HG03045 (cell line): ENCODE data around the gene CAB39.
A peak's percentile ranks its signal among the peaks of the same experiment; 100 is the strongest.

Experiments
- ATAC-seq: cut with Tn5 transposase; IDR thresholded peaks from one replicate; pipeline ENCODE4 v1.9.1; 2021; ENCODE audit warnings: mild to moderate bottlenecking, moderate library complexity; ENCODE audit not compliant: unreplicated experiment

The CAB39 gene

DNA sequence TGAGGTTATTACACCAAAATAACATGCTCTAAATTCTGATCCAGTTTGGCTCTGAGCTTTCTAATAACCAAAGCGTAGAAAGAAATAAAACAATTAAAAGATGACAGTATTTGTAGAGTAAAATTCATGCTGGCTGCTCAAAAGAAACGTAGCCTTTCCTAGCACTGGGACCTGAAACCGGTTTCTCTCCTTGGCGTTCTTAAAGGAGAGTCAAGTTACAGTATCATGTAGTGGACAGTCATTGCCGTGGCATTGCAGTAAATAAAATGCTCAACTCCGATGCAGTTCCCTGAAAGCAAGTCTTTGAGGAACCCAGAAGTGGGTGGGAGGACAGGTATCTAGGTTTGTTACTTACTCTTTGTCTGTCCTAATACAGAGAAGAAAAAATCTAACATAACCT, 99.4 kb downstream of the CAB39 start:
- no peak for ATAC-seq

DNA sequence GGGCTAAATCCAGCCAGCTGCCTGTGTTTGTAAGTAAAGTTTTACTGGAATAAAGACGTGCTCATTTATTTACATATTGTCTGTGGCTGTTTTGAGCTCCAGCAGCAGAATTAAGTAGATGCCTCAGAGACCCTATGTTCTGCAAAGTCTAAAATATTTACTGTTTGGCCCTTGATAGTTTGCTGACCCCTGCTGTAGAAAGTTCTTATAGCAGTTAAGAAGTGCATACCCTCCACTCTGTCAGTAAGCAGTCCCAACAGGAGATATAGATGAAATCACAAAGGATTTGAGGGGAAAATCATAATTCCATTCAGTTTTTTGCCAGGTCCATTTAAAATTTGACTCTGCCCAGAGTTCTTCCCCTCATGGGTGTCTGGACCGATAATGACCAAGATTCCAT, 102.0 kb downstream of the CAB39 start:
- no peak for ATAC-seq

DNA sequence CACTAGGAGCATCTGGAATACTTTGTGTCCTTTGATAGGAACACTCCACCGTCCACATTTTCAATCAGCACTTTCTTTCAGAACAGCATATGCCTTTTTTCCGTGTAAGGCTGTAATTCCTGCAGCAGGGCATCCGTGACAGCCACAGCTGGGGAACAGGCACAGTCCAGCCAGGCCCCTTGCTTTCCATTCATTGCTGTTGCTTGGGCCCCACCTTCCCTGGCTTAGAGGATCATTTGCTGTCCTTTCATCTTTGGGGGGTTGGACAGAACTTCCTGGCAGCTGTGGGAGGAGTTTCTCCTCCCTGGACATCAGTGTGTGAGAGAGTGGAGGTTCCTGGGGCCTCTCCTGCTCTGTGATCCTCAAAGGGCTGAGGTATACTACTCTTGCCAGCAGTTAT, 102.4 kb downstream of the CAB39 start:
- ATAC-seq, result no peak

DNA sequence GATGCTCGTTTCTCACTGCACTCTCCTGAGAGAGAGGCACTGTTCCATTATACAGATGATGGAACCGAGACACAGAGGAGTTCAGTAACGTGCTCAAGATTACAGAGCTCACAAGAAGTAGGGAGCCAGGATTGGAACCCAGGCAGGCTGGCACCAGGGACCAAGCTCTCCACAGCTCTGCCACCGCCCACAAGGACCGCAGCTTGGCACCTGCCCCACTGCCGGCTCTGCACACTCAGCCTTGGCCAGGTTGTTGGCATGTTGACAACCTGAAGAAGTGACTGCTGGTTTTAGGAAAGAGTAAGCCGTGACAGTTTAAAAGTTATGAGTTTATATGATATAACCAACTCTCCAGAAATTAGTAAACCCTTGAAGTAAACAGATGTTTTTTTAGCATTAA, 104.1 kb downstream of the CAB39 start:
- no peak for ATAC-seq

DNA sequence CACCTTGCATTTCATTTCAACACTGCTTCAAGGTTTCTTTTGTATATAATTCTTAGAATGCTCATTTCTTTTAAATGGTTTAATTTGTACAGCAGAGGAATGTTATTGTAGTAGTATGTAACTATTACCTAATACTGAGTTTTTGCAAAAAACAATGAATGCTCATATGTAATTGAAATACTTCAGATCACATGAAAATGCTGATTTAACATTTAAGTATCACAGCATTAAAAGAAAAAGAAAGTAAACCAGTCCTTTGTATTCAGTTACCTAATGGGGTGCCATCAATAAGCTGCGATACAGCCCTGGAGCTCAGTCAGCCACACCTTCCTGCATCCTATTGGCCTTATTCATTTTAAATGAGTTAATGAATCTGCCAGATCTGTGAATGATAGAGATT, 106.8 kb downstream of the CAB39 start:
- no peak for ATAC-seq

DNA sequence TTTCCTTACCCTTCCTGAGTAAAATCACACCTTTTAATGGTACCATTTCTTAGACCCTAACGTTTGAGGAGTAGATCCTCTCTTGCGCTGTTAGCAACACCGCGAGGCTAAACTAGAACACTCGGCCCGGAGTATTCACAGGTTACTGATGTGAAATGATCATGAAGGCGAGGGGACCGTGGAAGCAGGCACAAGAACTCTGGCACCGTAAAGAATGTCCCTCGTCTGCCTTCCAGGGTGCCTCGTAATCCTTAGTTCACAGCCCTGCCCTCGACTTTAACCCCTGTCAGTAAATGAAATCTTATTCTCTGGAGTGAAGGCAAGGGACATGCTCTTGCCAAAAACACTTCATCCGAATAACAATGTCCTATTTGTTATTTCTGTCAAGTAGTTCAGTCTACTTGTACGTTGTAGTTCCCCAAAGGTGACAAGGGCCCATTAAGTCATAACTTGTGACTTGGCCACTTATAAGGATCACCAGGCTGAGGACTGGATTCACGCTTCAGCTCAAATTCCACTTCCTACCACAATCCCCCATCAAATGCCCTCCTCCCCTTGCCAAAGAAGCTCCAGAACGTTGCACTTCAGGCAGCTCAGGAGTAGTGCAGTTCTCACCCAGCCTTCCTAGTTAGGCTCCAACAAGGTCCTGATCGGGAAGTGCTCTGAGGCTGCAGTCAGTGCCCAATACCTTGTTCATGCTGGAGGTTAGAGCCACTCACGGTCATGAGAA, 108.8 kb downstream of the CAB39 start:
- ATAC-seq, result no peak

DNA sequence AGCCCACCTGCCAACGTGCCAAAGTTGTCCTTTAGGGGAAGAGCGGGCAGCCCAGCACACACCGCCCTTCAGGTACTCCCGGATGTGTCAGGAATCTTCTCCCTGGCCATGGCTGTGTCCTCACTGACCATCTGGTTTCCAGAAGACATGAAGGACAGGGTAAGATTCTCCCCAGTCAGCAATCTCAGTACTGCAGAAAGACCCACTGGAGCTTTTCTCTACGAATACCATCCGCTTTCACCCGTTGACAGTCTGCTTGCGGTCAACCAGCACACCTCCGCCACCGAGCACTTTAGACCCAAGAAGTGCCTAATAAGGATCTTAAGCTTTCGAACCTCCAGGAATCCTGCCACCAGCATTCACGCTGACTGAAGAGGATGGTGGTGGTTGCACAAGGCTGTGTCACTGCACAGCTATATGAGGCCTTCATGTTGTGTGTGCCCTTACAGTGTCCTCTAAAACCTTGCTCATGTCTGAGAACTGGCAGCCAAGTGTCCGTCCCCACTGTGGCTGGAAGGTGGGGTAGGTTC, 109.4 kb downstream of the CAB39 start:
- no peak for ATAC-seq

DNA sequence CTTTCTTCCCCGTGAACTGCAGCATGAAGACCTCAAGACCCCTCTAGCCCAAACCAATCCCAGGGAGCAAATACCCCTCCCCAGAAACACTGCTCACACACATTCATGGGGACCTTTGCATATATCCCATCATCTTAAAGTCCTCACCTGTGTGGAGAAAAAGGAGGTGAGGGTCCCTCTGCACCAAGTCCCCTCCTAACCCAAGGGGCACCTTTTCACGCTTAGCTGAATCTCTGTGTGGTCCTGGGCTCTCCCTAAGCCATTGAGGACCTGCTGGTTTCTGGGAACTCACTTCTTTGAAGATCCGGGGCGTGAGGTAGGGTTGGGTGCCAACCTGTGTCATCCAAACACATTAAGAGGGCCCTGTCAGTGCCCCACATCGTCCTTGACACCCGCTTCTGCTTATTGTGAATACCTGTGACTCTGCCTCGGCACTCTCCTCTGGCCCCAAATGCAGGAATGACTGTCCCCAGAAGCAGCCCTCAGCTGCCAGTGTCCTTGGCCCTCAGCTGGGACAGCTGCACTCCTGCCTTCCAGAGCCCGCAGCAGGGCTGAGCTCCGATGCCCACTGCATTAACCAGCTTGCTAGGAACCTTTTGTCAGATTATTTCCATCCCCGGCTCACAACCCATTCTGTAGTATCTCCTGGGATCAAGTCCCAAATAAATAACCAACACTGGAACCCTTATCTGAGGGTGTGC, 110.8 kb downstream of the CAB39 start:
- no peak for ATAC-seq

DNA sequence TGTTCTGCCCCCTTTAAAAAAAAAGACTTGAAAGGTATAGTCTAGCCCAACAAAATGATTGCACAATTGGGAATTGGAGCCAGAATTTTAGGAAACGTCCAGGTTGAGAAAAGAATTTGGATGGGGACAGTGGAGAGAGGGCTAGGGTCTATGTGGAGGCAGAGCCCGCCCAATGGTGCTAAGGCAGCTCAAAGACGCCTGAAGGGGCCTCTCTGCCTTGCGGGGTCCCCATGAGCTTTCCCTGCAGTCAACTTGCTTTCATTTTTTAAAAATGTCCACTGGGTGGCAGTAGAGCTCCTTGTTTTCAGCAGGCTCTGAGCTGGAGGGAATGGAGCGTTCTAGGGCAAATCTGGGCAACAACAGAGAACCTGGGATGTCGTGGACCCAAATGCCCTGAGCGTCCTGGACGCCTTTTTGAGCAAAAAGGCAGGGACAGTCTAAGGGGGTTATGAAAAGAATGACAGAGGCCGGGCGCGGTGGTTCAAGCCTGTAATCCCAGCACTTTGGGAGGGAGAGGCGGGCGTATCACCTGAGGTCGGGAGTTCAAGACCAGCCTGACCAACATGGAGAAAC, 111.8 kb downstream of the CAB39 start:
- ATAC-seq, result no peak

DNA sequence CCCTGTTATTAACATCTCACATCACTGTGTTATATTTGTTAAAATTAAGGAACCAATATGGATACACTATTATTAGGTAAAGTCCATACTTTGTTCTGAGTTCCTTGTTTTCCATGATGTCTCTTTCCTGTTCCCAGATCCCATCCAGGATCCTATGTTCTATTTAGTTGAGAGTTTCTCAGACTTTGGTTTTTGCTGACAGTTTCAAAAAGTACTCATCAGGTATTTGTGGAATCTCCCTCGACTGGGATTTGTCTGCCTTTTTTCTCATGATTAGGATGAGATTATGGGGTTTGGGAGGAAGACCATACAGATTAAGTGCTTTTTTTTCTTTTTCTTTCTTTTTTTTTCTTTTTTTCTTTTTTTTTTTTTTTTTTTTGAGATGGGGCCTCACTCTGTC, 112.7 kb downstream of the CAB39 start:
- ATAC-seq, result no peak

DNA sequence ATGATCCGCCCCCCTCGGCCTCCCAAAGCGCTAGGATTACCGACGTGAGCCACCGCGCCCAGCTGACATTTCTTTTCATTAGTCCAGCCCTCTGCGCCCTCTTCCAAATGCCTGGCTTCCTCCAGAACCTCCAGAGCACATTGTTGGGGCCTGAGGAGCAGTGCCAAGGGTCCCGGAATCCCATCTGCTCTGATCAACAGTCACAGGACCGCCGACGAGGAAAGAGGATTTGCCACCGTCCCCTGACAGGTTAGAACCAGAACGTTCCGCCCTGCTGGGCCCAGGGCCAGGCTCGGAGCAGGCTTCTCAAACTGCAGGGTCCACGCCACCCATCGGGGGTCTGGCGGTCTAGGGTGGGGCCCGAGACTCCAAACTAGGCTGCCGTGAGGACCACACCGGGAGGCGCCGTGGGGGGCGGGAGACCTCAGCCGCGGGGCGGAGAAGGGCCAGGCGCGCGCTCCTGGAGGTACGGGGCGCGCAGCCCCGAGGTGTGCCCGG, 115.2 kb downstream of the CAB39 start:
- no peak for ATAC-seq

DNA sequence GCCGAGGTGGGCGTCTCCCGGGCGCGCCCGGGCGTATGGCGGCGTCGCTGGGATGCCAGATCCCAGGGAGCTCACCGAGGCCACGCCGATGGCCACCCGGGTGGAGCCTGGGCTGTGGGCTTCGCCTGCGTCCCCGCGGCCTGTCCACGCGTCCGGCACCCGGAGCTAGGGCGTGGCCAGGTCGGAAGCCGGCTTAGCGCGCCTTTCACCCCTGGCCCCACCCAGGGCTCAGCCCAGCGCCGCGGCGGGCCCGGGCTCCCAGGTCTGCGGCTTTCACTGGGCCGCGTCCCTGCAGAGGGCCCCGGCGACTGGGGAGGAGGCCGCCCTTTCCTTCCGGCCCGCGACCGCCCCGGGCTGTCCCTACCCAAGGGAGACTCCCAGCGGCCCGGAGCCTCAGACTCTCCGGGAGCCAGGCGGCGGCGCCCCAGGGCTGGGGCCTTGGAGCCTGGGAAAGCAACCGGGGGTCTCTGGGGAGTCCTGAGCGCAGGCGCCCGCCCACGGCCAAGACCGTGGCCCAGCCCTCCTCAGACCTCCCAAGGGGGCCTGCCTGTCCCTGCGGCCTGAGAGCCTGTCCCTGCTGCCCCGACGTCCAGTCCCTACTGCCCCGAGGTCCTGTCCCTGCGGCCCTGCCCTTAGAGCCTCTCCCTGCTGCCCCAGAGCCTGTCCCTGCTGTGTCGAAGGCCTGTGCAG, 115.8 kb downstream of the CAB39 start:
- ATAC-seq, result no peak

DNA sequence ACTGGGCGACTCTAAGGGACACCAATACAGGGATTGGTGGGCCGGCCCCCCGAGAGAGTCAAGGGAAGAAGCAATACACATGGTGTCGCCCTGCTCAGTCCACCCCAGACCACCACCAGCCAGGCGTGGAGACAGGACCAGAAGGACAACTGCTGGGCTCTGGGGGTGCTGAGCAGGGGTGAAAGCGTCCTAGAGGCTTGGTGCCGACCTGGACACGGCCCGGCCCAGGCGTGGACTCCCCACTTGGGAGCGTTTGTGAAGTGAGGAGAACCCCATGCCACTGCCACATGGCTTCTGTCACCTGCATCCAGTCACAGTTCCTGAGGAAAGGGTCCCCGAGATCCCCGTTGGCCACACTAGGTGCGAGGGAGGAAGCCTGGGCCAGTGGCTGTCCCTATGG, 116.7 kb downstream of the CAB39 start:
- no peak for ATAC-seq

DNA sequence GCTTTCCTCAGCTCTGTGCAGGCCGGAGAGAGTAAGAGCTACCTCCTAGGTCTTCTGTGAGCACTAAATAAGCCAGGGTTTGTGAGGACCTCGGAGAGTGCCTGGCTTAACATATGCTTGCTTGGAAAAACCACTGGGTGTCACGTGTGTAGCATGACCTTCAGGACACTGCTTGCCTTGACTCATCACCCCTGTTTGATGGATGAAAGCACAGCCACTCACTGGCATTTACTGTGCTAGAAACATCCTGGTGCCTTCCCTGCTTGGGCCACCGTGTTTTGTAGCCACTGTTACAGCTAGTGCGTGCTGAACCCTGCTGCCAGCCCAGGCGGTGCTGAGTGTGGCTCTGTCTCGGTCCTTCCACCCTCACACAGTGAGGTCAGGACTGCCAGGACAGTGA, 117.3 kb downstream of the CAB39 start:
- no peak for ATAC-seq

DNA sequence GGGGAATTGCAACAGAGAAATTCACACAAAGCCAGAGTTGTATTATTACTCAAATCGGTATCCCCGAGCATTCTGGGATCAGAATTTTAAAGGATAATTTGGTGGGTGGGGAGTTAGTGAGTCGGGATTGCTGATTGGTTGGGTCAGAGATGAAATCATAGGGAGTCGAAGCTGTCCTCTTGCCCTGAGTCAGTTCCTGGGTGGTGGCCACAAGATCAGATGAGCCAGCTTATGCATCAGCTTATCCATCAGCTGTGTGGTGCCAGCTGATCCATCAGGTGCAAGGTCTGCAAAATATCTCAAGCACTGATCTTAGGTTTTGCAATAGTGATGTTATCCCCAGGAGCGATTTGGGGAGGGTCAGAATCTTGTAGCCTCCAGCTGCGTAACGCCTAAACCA, 117.8 kb downstream of the CAB39 start:
- no peak for ATAC-seq

DNA sequence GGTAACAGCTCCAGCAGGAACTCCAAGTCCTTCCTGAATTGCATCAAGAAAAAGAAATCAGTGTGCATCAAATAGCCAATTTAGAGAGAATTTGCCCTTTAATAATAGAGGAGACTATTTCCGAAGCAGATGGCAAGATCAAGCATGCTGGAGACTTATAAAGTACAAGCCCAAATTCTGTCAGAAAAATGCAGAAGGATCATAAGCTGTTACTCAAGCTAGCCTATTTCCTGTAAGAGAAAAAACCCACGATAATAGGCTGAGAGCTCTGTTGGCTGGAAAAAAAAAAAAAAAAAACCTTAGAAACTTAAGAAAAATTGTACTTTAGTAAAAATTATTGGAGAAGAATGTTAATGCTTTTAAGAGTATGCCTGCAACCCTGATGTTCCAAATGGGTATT, 127.7 kb downstream of the CAB39 start:
- no peak for ATAC-seq

DNA sequence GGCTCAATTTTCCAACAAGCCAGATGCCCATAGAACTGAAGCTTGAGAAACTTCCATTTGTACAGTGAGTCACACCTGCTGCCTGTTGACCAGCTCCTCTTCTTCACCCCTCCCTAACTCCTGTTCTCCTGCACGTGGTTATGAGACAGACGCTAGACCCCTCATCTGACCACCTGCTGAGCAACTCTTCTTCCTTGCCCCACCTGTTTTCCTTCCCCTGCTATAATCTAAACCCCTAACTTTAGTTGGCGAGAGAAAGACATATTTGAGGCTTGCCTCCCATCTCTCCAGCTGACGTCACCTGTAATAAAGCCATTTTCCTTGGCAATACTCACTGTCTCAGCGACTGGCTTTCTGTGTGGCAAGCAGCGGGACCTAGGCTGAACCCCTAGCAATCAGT, 129.8 kb downstream of the CAB39 start:
- no peak for ATAC-seq

DNA sequence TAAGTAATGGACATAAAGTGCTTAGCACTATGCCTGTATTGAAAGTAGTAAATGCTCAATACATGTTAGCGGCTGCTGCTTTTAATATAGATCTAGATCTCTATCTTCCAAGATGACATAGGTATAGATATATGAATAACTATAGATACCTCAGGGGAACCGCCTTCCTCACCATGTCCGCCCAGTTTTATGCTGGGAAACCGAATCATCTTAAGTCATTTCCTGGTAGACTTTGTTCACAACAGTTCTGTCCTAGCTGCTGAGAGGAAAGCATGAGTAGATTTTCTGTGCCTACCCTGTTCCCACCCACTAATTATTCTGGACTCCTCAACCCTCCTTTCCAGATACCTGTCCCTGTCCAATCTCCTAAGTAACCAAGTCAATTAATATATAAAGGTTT, 130.5 kb downstream of the CAB39 start:
- ATAC-seq, result no peak

DNA sequence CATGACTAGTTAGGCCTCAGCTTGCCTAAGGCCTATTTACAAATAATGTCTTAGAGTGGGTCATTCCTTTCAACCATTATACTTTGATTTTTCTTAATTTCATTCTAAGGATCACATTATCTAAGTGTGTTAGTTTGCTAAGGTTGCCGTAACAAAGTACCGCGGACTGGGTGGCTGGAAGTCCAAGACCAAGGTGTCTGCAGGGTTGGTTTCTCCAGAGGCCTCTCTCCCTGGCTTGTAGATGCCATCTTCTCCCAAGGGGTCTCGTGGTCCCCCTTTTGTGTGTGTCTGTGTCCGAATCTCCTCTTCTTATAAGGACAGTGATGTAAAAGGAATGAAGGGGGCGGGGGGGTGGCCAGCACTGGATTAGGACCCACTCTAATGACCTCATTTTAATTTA, 133.7 kb downstream of the CAB39 start:
- ATAC-seq, result no peak

DNA sequence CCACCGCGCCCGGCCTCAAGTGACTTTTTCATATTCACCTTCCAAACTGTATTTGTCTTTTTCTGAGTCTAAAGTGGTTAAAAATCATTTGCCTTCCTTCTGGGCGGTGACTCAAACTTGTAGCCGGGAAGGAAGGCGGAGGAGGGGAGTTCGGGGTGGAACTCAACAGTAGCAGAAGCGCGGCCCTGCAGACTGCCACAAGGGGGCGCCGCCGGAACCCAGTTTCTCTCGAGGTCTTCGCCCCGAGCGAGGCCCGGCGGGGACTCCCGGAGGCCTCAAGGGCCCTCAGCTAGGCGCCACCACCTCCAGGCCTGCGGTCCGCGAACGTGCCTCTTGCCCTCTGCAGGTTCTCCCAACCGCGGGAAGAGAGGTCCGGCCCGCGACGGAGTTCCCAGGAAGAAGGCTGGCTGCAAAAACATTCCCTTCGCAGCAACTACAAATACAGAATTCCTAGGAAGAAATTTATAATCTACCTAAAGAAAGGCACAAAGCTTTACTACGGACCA, 135.3 kb downstream of the CAB39 start:
- ATAC-seq, result peak; percentile 92
